ENCODE results near the gene FGGY. TPM values are rescaled to one million over a fixed set of nuclear protein-coding genes. Genes with fewer than 3 reads are reported as not detected.

The FGGY gene
- total and polyA plus RNA-seq, 2 donors (not counting 3 experiments of a cell fraction or from before 2014, with no cell fraction given) = 5.6 to 6.4 TPM

- CTCF ChIA-PET = interaction anchor here (0.5 to 3.2 kb wide), 2 partner anchors 54 to 795 kb away, joined by 3 to 18 read pairs; no protein-coding TSS in a partner anchor
- dilution Hi-C loops (cut with MboI; ENCODE audit: extremely low pct_ligation_motif_present, low sequenced_read_pairs) = no loop called here
- no TSS peak for BruUV-seq (replicated peaks)
Measured at GRCh38 chr1:59704716-59705115, 407.8 kb downstream of the FGGY start.

More at GRCh38 chr1:59704716-59705115, 407.8 kb downstream of the FGGY start:
- no peaks in the 10 kb centered on the region for H3K9me1 ChIP-seq (replicated peaks; ENCODE audit: control insufficient read depth, extremely low read depth, insufficient read depth, low read length)
- intact Hi-C loops (cut with micrococcal nuclease) = no loop called here
- peaks cover 12% of the 10 kb centered on the region for H3K4me1 ChIP-seq (ENCODE audit: control insufficient read depth, extremely low read depth, insufficient read depth, low read length)
- H3K36me3 ChIP-seq (ENCODE audit: control insufficient read depth in 2 of 2, extremely low read depth in 1 of 2, insufficient read depth in 2 of 2, low read length in 2 of 2) = no peaks in the 10 kb centered on the region
- no peak overlapping the region for H2AFZ ChIP-seq (ENCODE audit: low read depth, low read length)
- no peaks in the 10 kb centered on the region for H4K20me1 ChIP-seq (replicated peaks; ENCODE audit: control insufficient read depth, extremely low read depth, insufficient read depth, low read length)
- no peaks in the 10 kb centered on the region for H3K27me3 ChIP-seq (ENCODE audit: control insufficient read depth in 2 of 2, insufficient read depth in 2 of 2, low read length in 2 of 2)
- H3K79me2 ChIP-seq (ENCODE audit: control insufficient read depth, insufficient read depth, low read length) = no peaks in the 10 kb centered on the region
- H3K9me3 ChIP-seq (replicated peaks; ENCODE audit: control insufficient read depth, insufficient read depth, low read length) = no peaks in the 10 kb centered on the region
- H3K9ac ChIP-seq (replicated peaks; ENCODE audit: extremely low read depth, insufficient read depth, low read length) = no peak overlapping the region
- H3K4me3 ChIP-seq (replicated peaks in 1 of 3; ENCODE audit: insufficient read depth in 1 of 3, low read depth in 1 of 3, low read length in 3 of 3) = no peak overlapping the region
- DNase-seq (ENCODE audit: low read depth, low spot score) (no peak), FAIRE-seq (no peak)
- TF ChIP-seq POLR2A (IDR thresholded peaks at IDR 0.05; ENCODE audit: low read depth, low read length) = no peak
- TF ChIP-seq CTCF (IDR thresholded peaks at IDR 0.05; ENCODE audit: extremely low read depth in 1 of 2, insufficient read depth in 1 of 2, low read depth in 1 of 2, low read length in 2 of 2) = no peak
- TF ChIP-seq MAX (IDR thresholded peaks at IDR 0.05; ENCODE audit: insufficient read depth, insufficient read length) = no peak
- TF ChIP-seq JUN (IDR thresholded peaks at IDR 0.05; ENCODE audit: borderline replicate concordance, insufficient read depth, insufficient read length, low read depth) = no peak
- no peak for TF ChIP-seq POLR2AphosphoS5 (IDR thresholded peaks at IDR 0.05; ENCODE audit: insufficient read depth, low read depth, low read length)
- TF ChIP-seq MYC (IDR thresholded peaks at IDR 0.05; ENCODE audit: low read depth, low read length) = no peak
- no peak for TF ChIP-seq GATA2 (IDR thresholded peaks at IDR 0.05; ENCODE audit: insufficient read depth, insufficient read length, low read depth, low read length)
- no peak for TF ChIP-seq EZH2 (IDR thresholded peaks at IDR 0.05; ENCODE audit: borderline replicate concordance, low read depth, low read length, severe bottlenecking)
- POLR2A ChIA-PET = no interaction called here
- H3K27ac ChIP-seq (ENCODE audit: insufficient read depth, low read depth, low read length) = no peak overlapping the region
- no peak overlapping the region for H3K4me2 ChIP-seq (ENCODE audit: insufficient read depth, low read length)

All from endothelial cell of umbilical vein (primary cell).